SK-N-MC (cell line): ENCODE results near the gene SBF2.
A peak's percentile ranks its signal among the peaks of the same experiment; 100 is the strongest.
"Not testable (repeated sequence)": the region's sequence is repeated elsewhere in the genome, so short reads cannot be mapped to it uniquely, and the experiment has no call there.

Experiments used
- DNase-seq: peaks from one replicate; pipeline ENCODE4 v3.0.0-alpha.2; 2011; ENCODE audit warnings: low read depth, low spot score
- H3K27ac ChIP-seq: fragments of 200-600 bp; sonication (generic); 2 replicates; pipeline ENCODE4 v1.5.1; 2016; ENCODE audit warnings: mixed run types
- H3K36me3 ChIP-seq: fragments of 200-600 bp; sonication (generic); 2 replicates; pipeline ENCODE4 v1.6.1; 2017; ENCODE audit warnings: antibody characterized with exemption, low read length, mixed read lengths; ENCODE audit not compliant: insufficient read depth
- H3K4me3 ChIP-seq: fragments of 200-600 bp; sonication (generic); 2 replicates; pipeline ENCODE4 v1.5.1; 2016
- H3K9ac ChIP-seq: fragments of 200-600 bp; sonication (generic); 2 replicates; pipeline ENCODE4 v1.8.0; 2017; ENCODE audit warnings: mixed run types, mixed read lengths; ENCODE audit not compliant: insufficient read length
- H3K9me3 ChIP-seq: fragments of 200-600 bp; sonication (generic); 2 replicates; pipeline ENCODE4 v1.6.1; 2017; ENCODE audit warnings: low read depth, mild to moderate bottlenecking, antibody characterized with exemption, low read length, moderate library complexity, mixed read lengths
- EZH2 ChIP-seq: fragments of 200-600 bp; sonication (generic); IDR thresholded peaks from one replicate; pipeline ENCODE4 v1.6.1; 2017; ENCODE audit warnings: antibody characterized with exemption
- FOXP2 ChIP-seq: optimal IDR thresholded peaks from 2 replicates; pipeline ENCODE3; 2011; ENCODE audit warnings: mild to moderate bottlenecking, moderate library complexity; ENCODE audit not compliant: insufficient read depth; ENCODE audit errors: extremely low read length, control extremely low read depth
- POLR2AphosphoS5 ChIP-seq: IDR thresholded peaks from 2 replicates; pipeline ENCODE4 v1.6.1; 2012; ENCODE audit warnings: mild to moderate bottlenecking, low read depth, low read length, borderline replicate concordance

The SBF2 gene

GRCh38 chr11:9750551-9750950 lies 543.5 kb downstream of the SBF2 start:
- no peak for TF ChIP-seq FOXP2
- TF ChIP-seq POLR2AphosphoS5: no peak
- no peak for TF ChIP-seq EZH2
- no peak for DNase-seq
- Histone ChIP-seq H3K9me3 (no peaks in the 10 kb centered on the region), H3K9ac (no peak overlapping the region), H3K27ac (no peak overlapping the region), H3K36me3 (no peaks in the 10 kb centered on the region; the same call in 1 of the 2 replicates), H3K4me3 (no peak overlapping the region)

- Histone ChIP-seq H3K27ac (peak overlapping the region; percentile 86), H3K9ac (no peak overlapping the region)
Observed at GRCh38 chr11:9748361-9748970, 545.6 kb downstream of the SBF2 start.

GRCh38 chr11:9747828-9748227 lies 546.2 kb downstream of the SBF2 start:
- Histone ChIP-seq H3K36me3 (no peaks in the 10 kb centered on the region; the same call in 1 of the 2 replicates), H3K9ac (no peak overlapping the region), H3K9me3 (no peaks in the 10 kb centered on the region), H3K27ac (peak overlapping the region; percentile 86), H3K4me3 (peak overlapping the region; percentile 57)
- peak; percentile 75 for DNase-seq
- TF ChIP-seq EZH2 (no peak), POLR2AphosphoS5 (peak; percentile 26; the same call in 1 of the 2 replicates), FOXP2 (no peak)

More at GRCh38 chr11:9748361-9748970, 545.6 kb downstream of the SBF2 start:
- Histone ChIP-seq H3K9me3 (no peaks in the 10 kb centered on the region), H3K36me3 (no peaks in the 10 kb centered on the region; the same call in 1 of the 2 replicates), H3K4me3 (peak overlapping the region; percentile 57)
- peak; percentile 42 for DNase-seq
- TF ChIP-seq POLR2AphosphoS5 (no peak), FOXP2 (no peak), EZH2 (no peak)

GRCh38 chr11:9747229-9747628 lies 546.8 kb downstream of the SBF2 start:
- Histone ChIP-seq H3K4me3 (peak overlapping the region; percentile 57; the same call in 1 of the 2 replicates), H3K27ac (peak overlapping the region; percentile 86; the same call in 1 of the 2 replicates), H3K36me3 (no peaks in the 10 kb centered on the region; the same call in 1 of the 2 replicates), H3K9ac (no peak overlapping the region), H3K9me3 (no peaks in the 10 kb centered on the region)
- TF ChIP-seq EZH2 (no peak), POLR2AphosphoS5 (no peak), FOXP2 (no peak)
- DNase-seq: no peak

GRCh38 chr11:9745411-9746211 lies 548.4 kb downstream of the SBF2 start:
- peaks cover 3% of the 10 kb centered on the region; the same call in 1 of the 2 replicates for H3K36me3 ChIP-seq
- no peak overlapping the region for H3K9ac ChIP-seq
- no peak overlapping the region for H3K4me3 ChIP-seq
- TF ChIP-seq POLR2AphosphoS5: no peak
- TF ChIP-seq FOXP2: no peak
- no peak for TF ChIP-seq EZH2
- DNase-seq: no peak
- no peak overlapping the region for H3K27ac ChIP-seq
- no peaks in the 10 kb centered on the region for H3K9me3 ChIP-seq

GRCh38 chr11:9743512-9743911 lies 550.5 kb downstream of the SBF2 start:
- H3K9me3 ChIP-seq, DNase-seq, H3K27ac ChIP-seq, H3K36me3 ChIP-seq, H3K9ac ChIP-seq, H3K4me3 ChIP-seq: not testable (repeated sequence)

GRCh38 chr11:9741260-9741659 lies 552.8 kb downstream of the SBF2 start:
- H3K4me3 ChIP-seq: no peak overlapping the region
- H3K9me3 ChIP-seq: no peaks in the 10 kb centered on the region
- H3K9ac ChIP-seq: no peak overlapping the region
- DNase-seq: no peak
- TF ChIP-seq EZH2 (no peak), POLR2AphosphoS5 (no peak), FOXP2 (no peak)
- peaks cover 9% of the 10 kb centered on the region for H3K36me3 ChIP-seq
- no peak overlapping the region for H3K27ac ChIP-seq

- H3K36me3 ChIP-seq: peaks cover 13% of the 10 kb centered on the region
- no peak for DNase-seq
- H3K27ac ChIP-seq: no peak overlapping the region
- TF ChIP-seq POLR2AphosphoS5 (no peak), EZH2 (no peak), FOXP2 (no peak)
- H3K9me3 ChIP-seq: no peaks in the 10 kb centered on the region
- no peak overlapping the region for H3K9ac ChIP-seq
- H3K4me3 ChIP-seq: no peak overlapping the region
Observed at GRCh38 chr11:9740202-9740883, 553.7 kb downstream of the SBF2 start.
